HG02884 (cell line): Measurements from ENCODE around the gene SFT2D1.
"Not testable (repeated sequence)": the region's sequence is repeated elsewhere in the genome, so short reads cannot be mapped to it uniquely, and the experiment has no call there.

Experiments
- ATAC-seq: cut with Tn5 transposase; IDR thresholded peaks from one replicate; pipeline ENCODE4 v1.9.1; 2021; ENCODE audit warnings: mild to moderate bottlenecking, moderate library complexity; ENCODE audit not compliant: unreplicated experiment

SFT2D1 gene

DNA sequence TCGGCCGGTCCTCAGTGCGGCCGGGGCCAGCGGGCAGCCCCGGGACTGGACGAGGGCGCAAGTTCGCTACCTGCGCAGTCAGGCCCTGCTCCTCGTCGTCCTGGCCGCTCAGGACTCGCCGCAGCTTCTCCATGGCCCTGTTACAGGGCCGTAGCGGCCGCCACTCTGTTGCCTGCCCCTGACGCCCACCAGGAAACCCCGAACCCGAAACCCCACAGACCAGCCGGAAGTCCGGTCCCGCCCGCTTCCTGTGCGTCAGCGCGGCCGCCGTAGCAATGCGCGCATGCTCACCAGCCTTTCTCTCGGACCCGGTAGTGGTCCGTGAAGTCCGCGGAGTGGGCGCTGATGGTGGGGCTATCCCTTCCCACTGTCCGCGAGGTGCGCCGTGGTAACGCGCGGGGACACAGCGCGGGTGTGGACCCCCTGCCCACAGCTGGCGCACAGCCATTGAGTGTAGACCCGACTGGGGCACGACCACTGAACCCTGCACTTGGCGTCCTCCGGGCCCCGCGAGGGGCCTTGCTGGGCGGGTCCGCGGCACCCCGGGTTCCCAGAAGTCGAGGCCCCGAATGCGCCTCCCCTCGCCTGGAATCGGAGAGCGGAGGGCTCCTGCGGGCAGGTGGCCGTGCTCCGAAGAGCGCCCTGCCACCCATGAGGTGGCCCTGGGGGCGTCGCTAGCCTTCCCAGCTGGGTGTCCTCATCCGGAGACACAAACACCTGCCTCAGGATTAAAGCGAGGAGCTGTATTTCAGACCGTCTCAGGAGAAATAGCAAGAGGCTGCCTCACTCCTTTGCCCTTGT is at the start of gene SFT2D1:
SFT2D1 (minus strand) TSS at position 197 of the 801 bp plus-strand sequence; CDS start at position 133, 64 bp downstream.
- ATAC-seq: peak; percentile 91

DNA sequence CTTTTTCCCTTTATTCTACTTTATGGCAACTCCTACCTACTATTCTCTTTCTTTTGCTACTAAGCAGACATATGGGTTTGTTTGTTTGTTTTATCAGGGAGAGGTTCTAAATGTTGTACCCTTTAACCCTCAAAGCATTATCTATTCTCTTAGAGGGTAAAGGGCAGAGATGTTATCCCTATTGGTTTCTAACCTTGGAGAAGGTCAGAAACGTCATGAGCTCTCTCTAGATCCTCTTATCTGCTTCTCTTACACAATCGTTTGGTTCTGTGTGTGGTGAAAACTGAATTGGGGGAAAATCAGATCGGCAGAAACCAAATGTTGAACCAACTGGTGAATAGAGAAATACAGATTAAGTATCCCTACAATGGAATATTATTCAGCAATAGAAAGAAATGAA is 46.8 kb upstream of the SFT2D1 start:
- no peak for ATAC-seq

DNA sequence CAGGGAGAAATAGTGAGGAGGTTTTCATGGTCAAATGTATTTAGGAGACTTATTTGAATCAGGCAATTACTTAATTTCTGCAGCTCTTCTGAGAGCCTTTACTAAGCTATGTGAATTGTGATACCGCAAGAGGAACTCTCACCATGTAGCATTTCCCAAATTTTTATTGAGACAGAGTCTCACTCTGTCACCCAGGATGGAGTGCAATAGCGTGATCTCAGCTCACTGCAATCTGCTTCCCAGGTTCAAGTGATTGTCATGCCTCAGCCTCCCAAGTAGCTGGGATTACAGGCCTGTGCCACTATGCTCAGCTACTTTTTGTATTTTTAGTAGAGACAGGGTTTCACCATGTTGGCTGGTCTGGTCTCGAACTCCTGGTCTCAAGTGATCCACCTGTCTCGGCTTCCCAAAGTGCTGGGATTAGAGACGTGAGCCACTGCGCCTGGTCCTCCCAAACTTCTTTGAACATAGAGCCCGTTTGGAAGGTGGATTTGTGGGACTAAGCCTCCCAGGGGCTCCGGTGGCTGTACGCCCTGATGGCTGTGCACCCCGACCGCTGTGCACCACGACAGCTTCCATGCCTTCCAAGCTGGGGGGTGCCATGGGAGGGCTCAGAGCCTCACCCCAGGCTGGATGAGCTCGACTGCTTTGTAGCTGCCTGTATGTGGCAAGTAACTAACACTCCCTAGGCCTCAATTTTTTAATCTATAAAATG is 46.1 kb upstream of the SFT2D1 start:
- no peak for ATAC-seq

DNA sequence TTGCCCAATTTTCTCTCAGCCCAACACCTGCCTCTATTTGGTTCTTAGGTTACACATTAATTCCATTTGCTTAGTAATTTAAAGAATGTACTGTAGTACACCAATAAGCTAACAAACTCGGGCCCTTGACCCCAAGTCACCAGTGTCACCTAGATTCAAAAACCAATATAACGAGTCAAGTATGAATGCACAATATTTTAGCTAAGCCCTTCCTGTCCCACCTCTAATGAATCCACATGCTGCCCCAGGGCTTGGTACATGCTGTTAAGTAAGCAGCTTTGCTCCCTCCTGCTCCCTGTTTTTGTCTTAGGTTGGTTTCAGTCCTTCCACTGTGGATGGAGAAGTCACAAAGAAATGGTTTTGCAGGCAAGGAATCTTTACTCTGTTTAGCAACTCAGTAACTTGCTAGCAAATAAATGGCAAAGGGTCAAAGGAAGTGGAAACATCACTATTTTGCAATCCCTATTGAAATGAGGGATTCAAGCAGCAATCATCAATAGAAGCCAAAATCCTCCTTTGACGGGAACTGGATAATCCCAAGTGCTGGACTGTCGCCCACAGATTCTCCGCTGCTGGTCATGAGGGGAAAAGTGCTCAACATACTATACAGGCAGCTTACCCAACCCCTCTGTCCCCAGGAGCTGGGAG is 45.4 kb upstream of the SFT2D1 start:
- ATAC-seq: no peak

DNA sequence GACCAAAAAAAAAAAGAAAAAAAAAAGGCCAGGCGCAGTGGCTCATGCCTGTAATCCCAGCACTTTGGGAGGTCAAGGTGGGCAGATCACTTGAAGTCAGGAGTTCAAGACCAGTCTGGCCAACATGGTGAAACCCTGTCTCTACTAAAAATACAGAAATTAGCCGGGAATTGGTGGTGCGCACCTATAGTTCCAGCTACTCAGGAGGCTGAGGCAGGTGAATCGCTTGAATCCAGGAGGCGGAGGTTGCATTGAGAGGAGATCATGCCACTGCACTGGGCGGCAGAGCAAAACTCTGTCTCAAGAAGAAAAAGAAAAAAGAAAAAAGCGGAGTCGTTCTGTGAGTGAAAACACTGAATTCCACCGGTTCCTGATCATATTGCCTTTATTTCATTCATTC is 44.8 kb upstream of the SFT2D1 start:
- ATAC-seq: not testable (repeated sequence)

DNA sequence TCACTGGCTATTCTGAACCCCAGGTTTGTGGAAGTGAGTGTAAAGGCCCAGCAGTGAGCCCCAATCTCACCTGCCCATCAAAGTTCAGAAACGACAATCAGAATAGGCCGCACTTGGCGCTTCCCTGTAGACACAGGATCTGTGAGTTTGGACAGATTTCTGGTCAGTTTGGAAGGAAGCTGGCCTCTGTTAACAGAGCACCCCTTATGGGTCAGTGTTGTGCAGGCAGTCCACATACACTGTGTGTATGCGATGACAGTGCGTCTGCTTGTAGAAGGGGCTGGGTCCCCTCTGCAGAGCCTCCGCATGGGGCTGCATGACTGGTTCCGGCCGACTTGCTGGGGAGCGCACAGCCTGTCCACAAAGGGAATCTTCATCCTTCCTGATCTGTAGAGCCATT is 43.8 kb upstream of the SFT2D1 start:
- no peak for ATAC-seq

DNA sequence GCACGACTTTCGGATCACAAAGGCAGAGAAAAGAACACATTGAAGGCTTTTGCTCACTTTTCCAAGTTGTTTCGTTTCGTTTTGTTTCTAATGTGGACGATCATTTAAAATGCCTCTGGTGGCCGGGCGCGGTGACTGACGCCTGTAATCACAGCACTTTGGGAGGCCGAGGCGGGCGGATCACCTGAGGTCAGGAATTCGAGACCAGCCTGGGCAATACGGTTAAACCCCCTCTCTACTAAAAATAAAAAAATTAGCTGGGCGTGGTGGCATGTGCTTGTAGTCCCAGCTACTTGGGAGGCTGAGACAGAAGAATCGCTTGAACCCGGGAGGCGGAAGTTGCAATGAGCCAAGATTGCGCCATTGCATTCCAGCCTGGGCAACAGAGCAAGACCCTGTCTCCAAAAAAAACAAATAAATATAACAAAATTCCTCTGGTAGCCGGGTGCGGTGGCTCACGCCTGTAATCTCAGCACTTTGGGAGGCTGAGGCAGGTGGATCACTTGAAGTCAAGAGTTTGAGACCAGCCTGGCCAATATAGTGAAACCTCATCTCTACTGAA is 41.5 kb upstream of the SFT2D1 start:
- not testable (repeated sequence) for ATAC-seq

DNA sequence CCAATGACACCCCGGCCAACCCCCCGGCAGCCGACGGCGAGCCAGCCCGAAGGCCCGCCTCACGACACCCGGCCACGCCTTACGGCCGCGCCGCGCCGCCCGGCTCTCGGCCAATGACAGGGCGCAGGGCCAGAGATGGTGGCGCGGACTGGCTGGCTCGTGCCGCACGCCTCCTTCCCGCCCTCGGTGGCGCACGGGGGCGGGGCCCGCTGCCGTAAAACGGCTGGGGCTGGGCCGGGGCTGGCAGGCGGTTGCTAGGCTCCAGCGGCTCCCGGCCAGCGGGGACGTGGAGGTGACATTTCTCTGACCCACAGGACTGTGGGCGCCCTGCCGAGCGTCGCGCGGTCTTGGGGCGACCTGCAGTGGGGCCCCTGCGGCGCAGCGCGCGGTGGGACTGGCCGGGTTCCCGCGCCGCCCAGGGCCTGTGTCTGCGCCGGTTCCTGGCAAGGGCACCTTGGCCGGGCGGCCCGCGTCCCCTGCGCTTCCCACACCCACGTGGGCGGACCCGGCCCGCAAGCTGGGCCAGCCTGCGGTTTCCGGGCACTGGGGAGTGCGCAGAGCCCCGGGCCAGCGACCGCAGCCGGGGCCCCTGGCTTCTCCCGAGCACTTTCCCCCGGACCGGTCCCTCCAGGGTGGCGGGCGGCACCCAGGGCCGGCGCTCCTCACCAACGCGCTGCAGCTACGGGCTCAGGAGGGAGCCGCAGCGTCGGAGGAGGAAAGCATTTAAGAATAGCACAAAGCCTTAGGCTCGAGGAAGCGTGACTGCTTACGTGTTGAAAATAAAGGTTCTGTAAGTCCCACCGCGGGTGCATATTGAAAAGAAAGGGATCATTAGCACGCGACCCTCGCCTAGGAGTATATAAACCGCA is 40.8 kb upstream of the SFT2D1 start, which contains the start of gene MPC1:
MPC1 (minus strand) TSS at position 8 of the 869 bp plus-strand sequence. CDS start 64 bp downstream, outside the sequence.
- ATAC-seq: peak; percentile 87

DNA sequence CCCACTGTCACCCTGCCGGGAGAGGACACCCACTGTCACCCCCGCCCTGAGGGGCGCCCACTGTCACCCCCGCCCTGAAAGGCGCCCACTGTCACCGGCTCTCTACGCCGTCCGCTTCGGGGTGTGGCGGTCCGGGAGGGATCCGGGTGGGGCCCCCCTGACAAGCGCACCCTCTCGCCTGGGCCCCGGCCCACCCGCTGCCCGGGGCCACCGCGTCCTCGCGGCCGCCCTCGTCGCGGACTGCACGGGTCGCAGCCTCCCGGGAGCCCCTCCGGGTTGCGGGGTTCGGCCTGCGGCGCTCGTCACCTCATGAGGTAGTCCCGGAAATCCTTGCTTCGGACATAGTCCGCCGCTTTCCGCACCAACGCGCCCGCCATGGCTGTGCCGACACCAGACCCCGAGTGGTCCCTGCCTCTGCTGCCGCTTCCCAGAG is 40.2 kb upstream of the SFT2D1 start:
- peak; percentile 2 for ATAC-seq

DNA sequence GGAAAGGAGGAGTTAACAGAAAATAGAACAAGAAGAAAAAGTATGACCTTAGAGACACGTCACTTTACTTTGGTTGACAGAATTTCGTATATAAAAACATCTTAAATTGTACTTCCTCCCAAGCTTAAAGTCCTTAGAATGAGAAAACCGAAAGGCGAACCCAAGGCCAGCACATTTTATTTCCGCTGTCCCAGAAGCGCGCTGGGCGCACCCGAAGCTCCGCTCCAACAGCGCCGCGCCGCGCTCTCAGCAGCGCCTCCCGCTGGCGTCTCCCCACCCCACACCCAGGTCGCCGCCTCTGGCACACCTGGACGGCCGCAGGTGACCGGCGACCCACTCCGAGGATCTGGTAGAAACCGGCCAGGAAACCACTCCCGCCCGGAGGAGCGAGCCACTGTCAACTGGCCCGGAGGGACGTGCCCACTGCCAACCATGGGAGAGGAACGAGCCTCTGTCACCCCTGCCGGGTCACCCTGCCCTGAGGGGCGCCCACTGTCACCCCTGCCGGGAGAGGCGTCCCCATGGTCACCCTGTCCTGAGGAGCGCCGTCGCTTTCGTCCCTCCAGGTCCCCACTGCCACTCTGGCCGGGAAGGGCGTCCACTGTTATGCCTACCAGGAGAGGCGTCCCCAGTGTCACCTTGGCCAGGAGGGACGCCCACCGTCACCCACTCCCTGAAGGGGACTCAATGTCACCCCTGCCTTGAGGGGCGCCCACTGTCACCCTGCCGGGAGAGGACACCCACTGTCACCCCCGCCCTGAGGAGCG is 39.6 kb upstream of the SFT2D1 start:
- ATAC-seq: peak; percentile 44

DNA sequence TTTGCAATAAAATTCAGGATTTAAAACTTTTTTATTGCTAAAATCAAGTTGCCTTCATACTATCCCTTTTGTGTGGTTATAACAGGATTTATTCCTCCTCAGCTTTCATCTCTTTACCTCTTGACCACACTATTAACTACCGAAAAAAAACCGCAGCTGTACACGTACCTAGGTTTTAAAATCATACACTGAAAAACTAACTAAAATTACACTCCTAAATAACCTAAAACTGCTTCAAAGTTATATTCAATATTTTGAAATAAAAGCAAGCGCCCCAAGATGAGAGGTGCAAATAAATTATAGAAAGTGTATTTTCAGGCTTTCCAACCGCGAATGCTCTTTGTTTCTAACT is 39.0 kb upstream of the SFT2D1 start:
- no peak for ATAC-seq

DNA sequence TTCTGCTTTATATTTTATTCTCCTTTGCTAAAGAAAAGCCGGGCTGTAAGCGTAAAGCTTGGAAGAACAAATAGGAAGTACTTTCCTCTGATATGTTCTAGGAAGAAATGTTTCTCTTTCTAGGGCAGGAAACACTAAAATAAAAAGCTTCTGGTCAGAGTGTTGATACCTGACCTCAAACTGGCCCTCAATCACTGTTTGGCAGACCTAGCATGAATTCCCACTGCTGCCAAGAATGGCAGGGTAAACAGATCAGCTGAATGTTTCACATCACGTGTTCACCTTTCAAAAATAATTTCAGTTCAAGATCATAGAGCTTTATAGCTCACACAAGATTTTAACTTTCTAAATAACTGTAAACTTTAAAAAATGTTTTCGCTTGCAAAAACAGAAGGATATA is 37.5 kb upstream of the SFT2D1 start:
- no peak for ATAC-seq

DNA sequence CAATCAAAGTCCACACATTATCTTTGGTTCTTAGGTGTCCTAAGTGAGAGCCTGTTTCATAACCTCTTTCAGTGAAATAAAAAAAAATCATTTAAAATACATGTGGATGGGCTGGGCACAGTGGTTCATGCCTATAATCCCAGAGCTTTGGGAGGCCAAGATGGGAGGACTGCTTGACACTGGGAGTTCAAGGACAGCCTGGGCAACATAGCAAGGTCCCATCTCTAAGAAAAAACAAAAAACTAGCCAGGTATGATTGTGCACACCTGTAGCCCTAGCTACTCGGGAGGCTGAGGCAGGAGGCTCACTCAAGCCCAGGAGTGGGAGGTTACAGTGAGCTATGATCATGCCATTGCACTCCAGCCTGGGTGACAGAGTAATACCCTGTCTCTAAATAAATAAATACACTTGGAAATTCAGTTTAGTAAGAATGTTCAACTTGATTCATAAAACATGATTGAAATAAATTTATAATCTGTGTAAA is 36.8 kb upstream of the SFT2D1 start:
- no peak for ATAC-seq

DNA sequence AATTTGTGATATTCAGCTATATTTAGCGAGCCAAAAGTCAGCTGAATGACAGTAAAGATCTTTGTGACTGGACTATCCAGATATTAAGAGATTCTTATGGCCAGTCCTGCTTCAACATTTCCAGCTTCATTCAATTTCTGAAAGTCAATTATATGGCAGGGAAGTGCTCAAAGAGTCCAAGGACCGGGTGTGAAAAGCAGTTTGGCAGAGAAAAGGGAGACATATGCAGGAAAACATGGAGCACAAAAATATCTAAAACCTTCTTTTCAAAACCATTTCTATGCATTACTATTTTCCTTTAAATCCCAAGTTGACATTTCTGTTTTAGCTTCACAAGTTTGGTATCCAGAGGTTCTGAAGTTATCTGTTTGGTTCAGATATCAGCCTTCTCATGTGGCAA is 35.4 kb upstream of the SFT2D1 start:
- no peak for ATAC-seq

DNA sequence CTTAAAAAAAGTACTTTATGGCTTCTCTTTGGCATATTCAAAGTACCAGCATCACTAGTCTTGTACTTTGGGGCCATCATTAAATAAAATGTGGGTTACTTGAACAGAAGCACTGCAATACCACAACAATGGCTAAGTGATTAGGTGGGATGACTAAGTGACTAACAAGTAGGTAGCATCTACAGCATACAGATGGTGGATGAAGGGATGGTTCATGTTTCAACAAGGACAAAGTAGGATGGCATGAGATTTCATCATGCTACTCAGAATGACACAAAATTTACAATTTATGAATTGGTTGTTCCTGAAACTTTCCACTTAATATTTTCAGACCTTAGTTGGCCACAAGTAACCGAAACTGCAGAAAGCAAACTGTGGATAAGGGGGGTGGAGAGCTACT is 32.7 kb upstream of the SFT2D1 start:
- no peak for ATAC-seq

DNA sequence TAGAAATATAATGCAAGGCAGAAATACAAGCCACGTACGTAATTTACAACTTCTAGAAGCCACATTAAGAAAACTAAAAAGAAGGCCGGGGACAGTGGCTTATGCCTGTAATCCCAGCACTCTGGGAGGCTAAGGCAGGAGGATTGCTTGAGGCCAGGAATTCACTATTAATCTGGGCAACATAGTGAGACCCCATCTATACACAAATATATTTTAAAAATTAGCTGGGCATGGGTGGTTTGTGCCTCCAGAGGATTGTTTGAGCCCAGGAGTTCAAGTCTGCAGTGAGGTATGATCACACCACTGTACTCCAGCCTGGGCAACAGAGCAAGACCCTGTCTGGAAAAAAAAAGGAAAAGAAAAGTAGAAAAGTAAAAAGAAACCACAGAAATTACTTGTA is 28.1 kb upstream of the SFT2D1 start:
- no peak for ATAC-seq

DNA sequence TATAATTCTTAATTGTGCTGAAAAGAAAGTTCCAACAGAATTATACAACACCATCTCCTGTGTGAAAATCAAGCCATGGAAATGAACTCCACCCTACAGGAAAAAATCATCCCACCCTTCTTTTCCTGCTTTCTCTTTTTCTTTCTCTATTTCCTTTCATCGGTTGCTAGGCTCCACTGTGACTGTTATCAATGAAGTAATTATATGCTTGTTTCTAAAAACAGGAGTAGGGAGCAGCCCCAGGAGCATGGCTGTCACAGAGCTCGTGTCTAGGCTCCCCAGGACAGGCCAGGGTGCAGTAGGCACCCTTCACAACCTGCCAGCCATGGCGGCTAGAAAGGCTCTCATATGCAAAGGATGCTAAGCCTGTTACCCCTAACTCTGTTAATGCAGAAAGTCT is 27.4 kb upstream of the SFT2D1 start:
- ATAC-seq: no peak

DNA sequence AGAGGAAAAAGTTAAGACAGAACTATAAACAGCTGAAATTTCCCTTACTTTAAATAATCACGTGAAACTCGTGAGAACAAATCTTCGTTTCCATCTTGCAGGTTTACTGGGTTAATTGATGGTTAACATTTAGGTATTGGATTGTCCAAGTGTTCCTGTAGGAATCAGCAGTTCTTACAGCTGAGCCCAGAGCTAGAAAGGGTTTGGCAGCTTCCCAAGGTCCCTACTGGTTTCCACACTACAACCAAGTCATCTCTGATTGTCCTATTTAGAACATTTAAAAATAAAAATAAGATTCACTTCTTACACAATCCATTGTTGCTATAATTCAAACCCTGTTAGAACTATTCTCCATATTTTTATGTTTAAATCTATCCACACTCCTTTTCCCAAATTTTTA is 24.6 kb upstream of the SFT2D1 start:
- no peak for ATAC-seq

DNA sequence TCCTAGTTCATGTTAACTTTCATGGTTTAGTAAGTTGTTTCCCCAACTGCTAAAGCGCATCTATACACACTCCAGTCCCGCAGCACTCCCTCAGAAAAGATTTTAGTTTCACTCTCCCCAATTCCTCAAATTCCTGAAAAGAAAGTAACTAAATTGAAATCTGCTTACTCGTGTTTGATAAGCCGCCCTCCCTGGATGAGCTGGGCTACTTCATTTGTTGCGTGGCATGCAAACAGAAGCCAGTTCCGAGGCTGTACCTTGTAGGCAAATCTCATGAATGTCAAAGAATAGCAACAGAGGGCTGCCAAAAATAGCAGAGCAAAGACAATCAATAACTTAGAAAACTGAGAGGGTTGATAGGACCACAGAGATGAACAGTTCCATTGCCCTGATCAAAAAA is 23.5 kb upstream of the SFT2D1 start:
- no peak for ATAC-seq

DNA sequence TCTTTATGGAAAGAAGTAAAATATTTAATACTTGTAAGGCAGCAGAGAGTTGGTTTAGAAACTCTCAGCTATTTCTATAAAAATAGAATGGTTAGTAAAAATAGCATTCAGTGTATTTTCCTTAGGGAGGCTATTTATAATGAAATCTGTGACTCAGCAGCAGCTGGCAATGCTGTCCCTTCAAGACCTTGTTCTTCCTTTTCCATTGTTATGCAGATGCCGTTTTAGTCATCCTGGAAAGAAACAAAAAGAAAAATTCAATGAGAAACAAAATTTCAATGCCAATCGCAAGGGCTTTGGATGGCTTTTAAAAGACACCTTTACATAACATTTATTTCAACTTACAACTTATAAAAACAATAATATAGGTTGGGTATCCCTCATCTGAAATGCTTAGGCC is 22.9 kb upstream of the SFT2D1 start:
- no peak for ATAC-seq
